GM12873 (cell line): ENCODE data around the gene FOXJ1.

ENCODE experiments used
- TF ChIP-seq, protein P1 (sequence below): IDR thresholded peaks from 2 replicates; pipeline ENCODE4 v1.5.1; 2012; ENCODE audit warnings: low read depth, mild to moderate bottlenecking, moderate library complexity, low read length, control low read depth; ENCODE audit not compliant: insufficient read depth; ENCODE audit errors: missing control alignments

The FOXJ1 gene

DNA sequence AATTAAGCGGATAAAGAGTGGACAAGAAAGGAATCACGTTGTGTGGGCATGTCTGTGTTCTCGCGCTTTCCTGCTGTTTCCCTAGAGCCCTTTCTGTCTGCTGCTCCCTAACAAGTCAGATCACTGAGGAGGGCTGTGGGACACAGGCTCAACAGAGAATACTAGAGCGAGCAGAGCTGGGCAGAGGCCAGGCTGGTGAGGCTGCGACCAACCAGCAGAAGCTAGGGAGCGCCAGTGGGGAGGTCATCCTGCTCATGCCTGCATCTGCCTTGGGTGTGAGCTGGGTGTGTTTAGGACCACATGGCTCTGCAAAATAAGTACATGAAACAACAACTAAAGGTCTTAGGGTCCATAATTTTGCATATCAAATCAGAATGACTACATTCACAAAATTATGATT lies 11.5 kb upstream of the FOXJ1 start:
- TF ChIP-seq, protein P1, sequence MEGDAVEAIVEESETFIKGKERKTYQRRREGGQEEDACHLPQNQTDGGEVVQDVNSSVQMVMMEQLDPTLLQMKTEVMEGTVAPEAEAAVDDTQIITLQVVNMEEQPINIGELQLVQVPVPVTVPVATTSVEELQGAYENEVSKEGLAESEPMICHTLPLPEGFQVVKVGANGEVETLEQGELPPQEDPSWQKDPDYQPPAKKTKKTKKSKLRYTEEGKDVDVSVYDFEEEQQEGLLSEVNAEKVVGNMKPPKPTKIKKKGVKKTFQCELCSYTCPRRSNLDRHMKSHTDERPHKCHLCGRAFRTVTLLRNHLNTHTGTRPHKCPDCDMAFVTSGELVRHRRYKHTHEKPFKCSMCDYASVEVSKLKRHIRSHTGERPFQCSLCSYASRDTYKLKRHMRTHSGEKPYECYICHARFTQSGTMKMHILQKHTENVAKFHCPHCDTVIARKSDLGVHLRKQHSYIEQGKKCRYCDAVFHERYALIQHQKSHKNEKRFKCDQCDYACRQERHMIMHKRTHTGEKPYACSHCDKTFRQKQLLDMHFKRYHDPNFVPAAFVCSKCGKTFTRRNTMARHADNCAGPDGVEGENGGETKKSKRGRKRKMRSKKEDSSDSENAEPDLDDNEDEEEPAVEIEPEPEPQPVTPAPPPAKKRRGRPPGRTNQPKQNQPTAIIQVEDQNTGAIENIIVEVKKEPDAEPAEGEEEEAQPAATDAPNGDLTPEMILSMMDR, result no peak

DNA sequence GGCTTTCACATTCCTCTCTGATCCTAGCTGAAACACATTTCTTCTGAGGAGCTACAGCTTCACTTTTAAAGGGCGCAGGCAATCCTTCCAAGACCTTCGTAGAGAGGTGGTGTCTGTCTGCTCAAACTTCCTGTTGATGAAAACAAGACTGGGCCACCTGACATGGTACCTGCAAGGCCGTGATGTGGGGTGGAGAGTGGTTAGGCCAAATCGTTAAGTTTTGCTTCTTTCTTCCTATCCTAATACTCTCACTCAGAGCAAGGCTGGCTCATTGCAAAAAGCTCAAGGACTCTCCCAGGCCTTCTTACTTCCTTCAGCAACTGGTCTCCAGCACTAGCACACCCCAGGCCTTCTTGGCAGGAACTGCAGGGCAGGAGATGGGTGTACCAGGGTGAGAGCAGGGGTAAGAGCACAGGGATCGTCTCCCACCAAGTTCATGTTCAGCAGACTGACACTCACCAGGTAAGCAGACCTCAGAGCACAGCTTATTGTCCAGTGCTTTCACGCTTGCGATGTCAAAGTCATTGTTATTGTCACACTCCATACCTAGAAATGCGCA lies 10.9 kb upstream of the FOXJ1 start:
- TF ChIP-seq, protein P1, result no peak

DNA sequence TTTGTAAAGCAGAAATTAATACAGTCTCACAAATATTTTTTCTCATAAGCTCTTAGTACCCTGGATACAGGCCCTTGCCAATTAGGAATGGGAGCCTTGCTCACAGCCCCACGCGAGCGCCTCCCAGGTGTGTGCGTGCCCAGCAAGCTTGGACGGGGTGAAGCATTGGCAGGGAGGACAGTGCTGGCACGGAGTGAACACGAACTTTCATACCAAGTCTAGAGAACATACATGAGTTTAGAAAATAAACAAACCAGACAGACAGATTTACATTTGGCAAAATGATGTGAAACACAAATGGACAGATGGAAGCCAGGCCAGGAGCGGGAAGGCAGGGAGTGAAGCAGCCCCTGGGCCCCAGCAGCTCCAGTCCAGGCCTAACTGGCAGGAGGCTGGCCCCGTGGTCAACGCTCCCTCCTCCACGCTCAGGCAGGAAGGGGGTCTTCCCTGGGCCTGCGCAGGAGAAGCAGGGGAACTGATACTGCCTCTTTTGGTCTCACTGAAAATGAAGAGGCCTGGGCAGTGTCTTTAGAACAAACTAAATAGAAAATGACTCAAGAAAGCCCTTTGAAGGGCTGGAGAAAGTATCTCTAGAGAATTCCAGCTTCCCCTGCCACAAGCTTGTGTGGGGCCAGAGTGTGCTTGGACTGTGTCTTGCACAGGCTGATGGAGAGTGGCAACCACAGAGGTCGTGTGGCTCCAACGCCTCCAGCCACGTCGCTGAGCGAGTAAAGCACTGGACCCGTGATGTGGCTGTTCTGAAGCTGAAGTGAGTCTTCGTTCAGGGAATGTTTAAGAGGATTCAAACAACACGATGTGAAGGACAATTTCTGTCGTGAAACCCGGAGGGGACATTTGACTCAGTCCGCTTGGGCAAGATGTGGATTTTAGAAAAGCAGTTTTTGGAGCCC lies 9.9 kb upstream of the FOXJ1 start:
- TF ChIP-seq, protein P1, result no peak

DNA sequence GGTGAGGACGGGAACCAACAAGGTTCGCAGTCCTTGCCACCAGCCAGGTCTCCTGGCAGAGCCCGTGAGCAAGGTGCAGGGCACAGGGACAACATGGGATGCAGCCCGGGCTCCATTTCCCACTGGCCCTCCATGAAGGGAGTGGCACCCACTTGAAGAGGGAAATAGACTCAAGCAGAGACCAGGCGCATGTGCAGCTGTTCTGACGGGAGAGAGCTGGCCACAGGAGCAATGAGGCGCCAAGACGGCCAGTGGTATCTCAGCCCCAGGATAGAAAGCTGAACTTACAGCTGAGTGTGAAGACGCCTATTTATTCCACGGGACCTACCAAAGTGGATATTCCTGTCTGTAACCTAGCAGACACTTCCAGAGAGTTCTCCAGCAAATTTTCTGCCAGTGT lies 8.2 kb upstream of the FOXJ1 start:
- TF ChIP-seq, protein P1, result no peak

DNA sequence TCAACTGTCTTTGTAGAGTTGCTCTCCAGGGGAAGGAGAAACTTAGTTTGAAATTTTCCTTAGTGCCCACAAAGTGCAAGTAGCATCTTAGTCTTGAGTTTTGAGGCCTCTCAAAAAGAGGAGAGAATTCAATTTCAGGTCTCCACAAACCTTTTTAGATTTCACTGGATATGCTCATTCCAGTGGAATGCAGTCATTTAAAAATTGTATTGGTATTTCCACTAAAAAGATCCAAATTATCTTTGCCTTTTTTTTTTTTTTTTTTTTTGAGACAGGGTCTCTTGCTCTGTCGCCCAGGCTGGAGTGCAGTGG lies 6.9 kb upstream of the FOXJ1 start:
- TF ChIP-seq, protein P1, result no peak

DNA sequence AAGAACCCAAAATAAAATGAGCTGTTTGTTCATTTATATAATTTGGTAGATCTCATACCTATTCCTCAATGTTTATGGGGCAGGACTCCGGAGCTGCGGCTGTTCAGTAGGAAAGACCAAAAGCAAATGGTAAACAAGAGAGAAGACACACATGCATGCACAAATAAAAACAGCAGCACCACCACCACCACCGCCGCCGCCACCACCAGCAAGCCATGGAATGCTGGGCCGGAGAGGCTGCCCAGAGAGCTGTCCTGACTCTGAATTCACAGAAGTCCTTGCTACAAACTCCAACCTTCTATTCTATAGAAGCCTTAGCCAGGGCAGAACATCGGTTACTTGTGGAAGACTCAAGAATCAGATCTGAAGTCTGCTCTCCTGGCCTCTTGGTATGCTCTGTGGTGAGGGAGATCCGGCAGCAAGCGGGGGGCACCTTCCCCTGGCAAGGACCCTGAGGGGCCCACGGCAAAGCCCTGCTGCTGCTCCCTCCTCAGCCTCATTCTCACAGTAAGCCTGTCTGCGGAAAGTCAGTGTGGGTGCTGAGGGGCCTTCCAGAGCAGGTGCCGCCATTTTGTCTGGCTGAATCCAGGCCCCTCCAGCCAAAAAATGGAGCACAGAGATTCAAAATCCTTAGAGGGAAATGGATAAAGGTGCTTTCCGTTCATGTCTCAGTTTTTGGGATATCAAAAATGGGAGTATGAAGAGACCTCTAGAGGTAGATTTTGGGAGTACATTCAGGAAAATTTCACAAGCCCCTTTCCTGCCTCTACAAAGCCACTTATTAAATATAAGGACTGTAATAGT lies 6.4 kb upstream of the FOXJ1 start:
- TF ChIP-seq, protein P1, result no peak
